ENCODE results near the gene SLCO3A1.

The SLCO3A1 gene

GRCh38 chr15:92152983-92153382 lies 299.5 kb downstream of the SLCO3A1 start:
- in situ Hi-C loops (cut with MboI; ENCODE audit: low pct_unique_long_range_greater_than_20kb, low sequenced_read_pairs, unreplicated experiment), result no loop called here

GRCh38 chr15:92153620-92154019 lies 300.1 kb downstream of the SLCO3A1 start:
- in situ Hi-C loops (cut with MboI; ENCODE audit: low pct_unique_long_range_greater_than_20kb, low sequenced_read_pairs, unreplicated experiment), result no loop called here
- DNase-seq (ENCODE audit: low spot score), result no peak
- no peak for TF ChIP-seq CTCF (IDR thresholded peaks at IDR 0.05; ENCODE audit: extremely low read depth, insufficient read depth, missing control alignments)

More at GRCh38 chr15:92152983-92153382, 299.5 kb downstream of the SLCO3A1 start:
- DNase-seq (ENCODE audit: low spot score), result no peak
- TF ChIP-seq CTCF (IDR thresholded peaks at IDR 0.05; ENCODE audit: extremely low read depth, insufficient read depth, missing control alignments), result no peak

- in situ Hi-C loops (cut with MboI; ENCODE audit: low pct_unique_long_range_greater_than_20kb, low sequenced_read_pairs, unreplicated experiment), result no loop called here
- no peak for DNase-seq (ENCODE audit: low spot score)
- TF ChIP-seq CTCF (IDR thresholded peaks at IDR 0.05; ENCODE audit: extremely low read depth, insufficient read depth, missing control alignments), result no peak
Measured at GRCh38 chr15:92155934-92156333, 302.4 kb downstream of the SLCO3A1 start.

GRCh38 chr15:92157666-92158298 lies 304.3 kb downstream of the SLCO3A1 start:
- no peak for TF ChIP-seq CTCF (IDR thresholded peaks at IDR 0.05; ENCODE audit: extremely low read depth, insufficient read depth, missing control alignments)
- no peak for DNase-seq (ENCODE audit: low spot score)
- in situ Hi-C loops (cut with MboI; ENCODE audit: low pct_unique_long_range_greater_than_20kb, low sequenced_read_pairs, unreplicated experiment), result no loop called here

- TF ChIP-seq CTCF (IDR thresholded peaks at IDR 0.05; ENCODE audit: extremely low read depth, insufficient read depth, missing control alignments), result no peak
- no peak for DNase-seq (ENCODE audit: low spot score)
- in situ Hi-C loops (cut with MboI; ENCODE audit: low pct_unique_long_range_greater_than_20kb, low sequenced_read_pairs, unreplicated experiment), result no loop called here
Measured at GRCh38 chr15:92158426-92158825, 304.9 kb downstream of the SLCO3A1 start.

- in situ Hi-C loops (cut with MboI; ENCODE audit: low pct_unique_long_range_greater_than_20kb, low sequenced_read_pairs, unreplicated experiment), result no loop called here
- DNase-seq (ENCODE audit: low spot score), result no peak
- no peak for TF ChIP-seq CTCF (IDR thresholded peaks at IDR 0.05; ENCODE audit: extremely low read depth, insufficient read depth, missing control alignments)
Measured at GRCh38 chr15:92159481-92159880, 306.0 kb downstream of the SLCO3A1 start.

Measured in GM13977 (cell line).